ENCODE measurements around the gene CRKL. TPM values are rescaled to one million over a fixed set of nuclear protein-coding genes. Genes with fewer than 3 reads are reported as not detected.
A peak's percentile ranks its signal among the peaks of the same experiment; 100 is the strongest.

The CRKL gene
- polyA plus RNA-seq, 3 donors, result 26.0 to 37.5 (median 29.4) TPM

GRCh38 chr22:20903093-20903492, 14.1 kb upstream of the CRKL start:
- no peak overlapping the region for H3K4me3 ChIP-seq (replicated peaks in 1 of 3; ENCODE audit: low read depth in 2 of 3, low read length in 3 of 3)
- H3K4me3 Mint-ChIP-seq, result no peak overlapping the region
- H3K36me3 ChIP-seq (replicated peaks in 1 of 2; ENCODE audit: control insufficient read depth in 1 of 2, insufficient read depth in 2 of 2, low read length in 2 of 2), result no peaks in the 10 kb centered on the region
- no peaks in the 10 kb centered on the region for H3K79me2 ChIP-seq (ENCODE audit: insufficient read depth, low read length)
- no peak overlapping the region for H3K9ac ChIP-seq (ENCODE audit: insufficient read depth, low read length, poor library complexity, severe bottlenecking)
- H3K36me3 Mint-ChIP-seq, result no peaks in the 10 kb centered on the region
- WGBS (ENCODE audit: insufficient coverage), result no CpG with 5 or more reads among the region's 2 CpGs
- peaks cover 20 to 24% of the 10 kb centered on the region in 2 donors for H3K4me1 ChIP-seq (ENCODE audit: control insufficient read depth in 1 of 2, insufficient read depth in 2 of 2, low read length in 2 of 2)
- intact Hi-C loops (cut with micrococcal nuclease), result no loop called here
- TF ChIP-seq CTCF (IDR thresholded peaks at IDR 0.05), result no peak
- H3K27me3 ChIP-seq (ENCODE audit: control insufficient read depth in 2 of 2, insufficient read depth in 2 of 2, low read length in 2 of 2), result no peaks in the 10 kb centered on the region
- no peaks in the 10 kb centered on the region for H3K9me3 ChIP-seq (replicated peaks in 1 of 2; ENCODE audit: control insufficient read depth in 1 of 2, insufficient read depth in 1 of 2, low read length in 2 of 2)
- peaks cover 3 to 6% (median 3%) of the 10 kb centered on the region in 3 donors for H3K27me3 Mint-ChIP-seq (ENCODE audit: low read depth in 3 of 3)
- peaks cover 0 to 4% (median 0%) of the 10 kb centered on the region in 7 donors for H3K9me3 Mint-ChIP-seq
- DNase-seq, result no peak
- H3K27ac ChIP-seq (ENCODE audit: low read depth in 1 of 2, low read length in 2 of 2), result no peak overlapping the region
- H4K20me1 ChIP-seq (ENCODE audit: insufficient read depth, low read length), result no peaks in the 10 kb centered on the region
- peaks cover 30% of the 10 kb centered on the region for H3K4me1 Mint-ChIP-seq
- peak overlapping the region in 4 of 7 donors; percentile 15 to 98 (median 95) for H3K27ac Mint-ChIP-seq
- no peak overlapping the region for H3K4me2 ChIP-seq (replicated peaks; ENCODE audit: extremely low read depth, low read length, poor library complexity, severe bottlenecking)
- H2AFZ ChIP-seq (ENCODE audit: insufficient read depth, low read depth, low read length, poor library complexity, severe bottlenecking), result peak overlapping the region; percentile 6

- Mint-ChIP-seq H3K36me3 (no peaks in the 10 kb centered on the region), H3K27me3 (ENCODE audit: low read depth in 3 of 3) (peaks cover 3 to 4% (median 3%) of the 10 kb centered on the region in 3 donors), H3K27ac (peak overlapping the region; percentile 88 to 98 (median 95)), H3K4me3 (peak overlapping the region in 1 of 2 donors; percentile 35), H3K4me1 (peaks cover 34% of the 10 kb centered on the region), H3K9me3 (peaks cover 0 to 4% (median 0%) of the 10 kb centered on the region in 7 donors)
- no peaks in the 10 kb centered on the region for H3K27me3 ChIP-seq (ENCODE audit: control insufficient read depth in 2 of 2, insufficient read depth in 2 of 2, low read length in 2 of 2)
- H3K27ac ChIP-seq (ENCODE audit: low read depth in 1 of 2, low read length in 2 of 2), result peak overlapping the region; percentile 72 to 80
- peak overlapping the region; percentile 6 for H2AFZ ChIP-seq (ENCODE audit: insufficient read depth, low read depth, low read length, poor library complexity, severe bottlenecking)
- no peaks in the 10 kb centered on the region for H4K20me1 ChIP-seq (ENCODE audit: insufficient read depth, low read length)
- no peak overlapping the region for H3K9ac ChIP-seq (ENCODE audit: insufficient read depth, low read length, poor library complexity, severe bottlenecking)
- no peak for TF ChIP-seq CTCF (IDR thresholded peaks at IDR 0.05)
- 50% methylated on average over 4 of the region's 7 CpGs for WGBS (ENCODE audit: insufficient coverage)
- H3K9me3 ChIP-seq (replicated peaks in 1 of 2; ENCODE audit: control insufficient read depth in 1 of 2, insufficient read depth in 1 of 2, low read length in 2 of 2), result no peaks in the 10 kb centered on the region
- DNase-seq, result peak; percentile 91 to 98 (median 98)
- intact Hi-C loops (cut with micrococcal nuclease), result no loop called here
- no peaks in the 10 kb centered on the region for H3K79me2 ChIP-seq (ENCODE audit: insufficient read depth, low read length)
- H3K36me3 ChIP-seq (replicated peaks in 1 of 2; ENCODE audit: control insufficient read depth in 1 of 2, insufficient read depth in 2 of 2, low read length in 2 of 2), result no peaks in the 10 kb centered on the region
- peak overlapping the region; percentile 23 for H3K4me2 ChIP-seq (replicated peaks; ENCODE audit: extremely low read depth, low read length, poor library complexity, severe bottlenecking)
- peak overlapping the region in 1 of 3 experiments; percentile 3 for H3K4me3 ChIP-seq (replicated peaks in 1 of 3; ENCODE audit: low read depth in 2 of 3, low read length in 3 of 3)
- peaks cover 24 to 29% of the 10 kb centered on the region in 2 donors for H3K4me1 ChIP-seq (ENCODE audit: control insufficient read depth in 1 of 2, insufficient read depth in 2 of 2, low read length in 2 of 2)
Measured at GRCh38 chr22:20904008-20904979, 12.9 kb upstream of the CRKL start.

All from CD14-positive monocyte (primary cell).